HCT116 (cell line): ENCODE data around the gene TCL1B. TPM values are rescaled to one million over a fixed set of nuclear protein-coding genes. Genes with fewer than 3 reads are reported as not detected.

Experiments used
- ATAC-seq: fragments of 200-7000 bp; cut with Tn5 transposase; 2 replicates; pipeline ENCODE4 v1.9.1; 2020; ENCODE audit warnings: mild to moderate bottlenecking, moderate library complexity
- BruUV-seq: library from RNA; stranded (reverse); fragments of 400-500 nt; replicated peaks from 2 replicates; lab custom pipeline; 2021; lab: Mats Ljungman, UMichigan
- CTCF ChIA-PET: fragments of 300-600 bp; sonication (Branson Sonifier 250); formaldehyde crosslinking; loops from one replicate; lab custom pipeline; 2021; ENCODE audit warnings: antibody characterized with exemption; lab: Charles Lee
- POLR2A ChIA-PET: fragments of 300-600, 350-600 bp; sonication (Branson Sonifier 250); formaldehyde crosslinking; loops from one replicate; lab custom pipeline; 2021; ENCODE audit warnings: antibody characterized with exemption; lab: Charles Lee
- RAD21 ChIA-PET, 2 experiments: fragments of 300-600 bp; sonication (Branson Sonifier 250); formaldehyde crosslinking; loops; one replicate each; lab custom pipeline; 2023; ENCODE audit warnings: low total read pairs in 2 of 2; ENCODE audit not compliant: uncharacterized antibody in 2 of 2, unreplicated experiment in 2 of 2, low non-redundant PET in 1 of 2; lab: Charles Lee
- DNase-seq: peaks from one replicate; pipeline ENCODE4 v3.0.0-alpha.2; 2010; ENCODE audit warnings: low read depth, low spot score
- H2AFZ ChIP-seq: fragments of 200-600 bp; shearing (Covaris generic), sonication (generic); 2 replicates; pipeline ENCODE4 v1.6.1; 2017; ENCODE audit warnings: low read depth, mixed run types, mixed read lengths, antibody characterized with exemption, low read length; ENCODE audit not compliant: poor library complexity, severe bottlenecking
- H3K27ac ChIP-seq: 2 replicates; pipeline ENCODE4 v1.5.1; 2012; ENCODE audit warnings: low read depth, low read length
- H3K27me3 ChIP-seq: fragments of 200-600 bp; sonication (generic); 2 replicates; pipeline ENCODE4 v1.6.1; 2016; ENCODE audit warnings: mixed run types, low read length, mixed read lengths; ENCODE audit not compliant: insufficient read depth
- H3K36me3 ChIP-seq, 2 experiments: fragments of 200-500 bp in 1 of 2; fragments of 200-600 bp in 1 of 2; sonication (Bioruptor generic) in 1 of 2; sonication (generic) in 1 of 2; 2 replicates each; pipeline versions ENCODE4 v1.5.1 to v1.6.1; 2014 to 2016; ENCODE audit warnings: low read length in 2 of 2, inconsistent platforms in 1 of 2, mixed read lengths in 1 of 2, mixed run types in 1 of 2; ENCODE audit not compliant: insufficient read depth in 2 of 2, control insufficient read depth in 1 of 2
- H3K4me1 ChIP-seq, 2 experiments: fragments of 200-600 bp in 1 of 2; sonication (generic) in 1 of 2; 2 replicates each; pipeline versions ENCODE4 v1.5.1 to v1.6.1; 2012 to 2017; ENCODE audit warnings: low read length in 2 of 2, inconsistent platforms in 1 of 2, mild to moderate bottlenecking in 1 of 2, mixed read lengths in 1 of 2, mixed run types in 1 of 2, moderate library complexity in 1 of 2; ENCODE audit not compliant: insufficient read depth in 2 of 2, control insufficient read depth in 1 of 2
- H3K4me2 ChIP-seq: fragments of 200-600 bp; sonication (generic); 2 replicates; pipeline ENCODE4 v1.6.1; 2017; ENCODE audit warnings: mixed run types, low read length, mixed read lengths
- H3K4me3 ChIP-seq, 2 experiments: fragments of 200-600 bp in 1 of 2; sonication (generic) in 1 of 2; replicated peaks in 1 of 2; 2 replicates each; pipeline ENCODE4 v1.5.1; 2011 to 2016; ENCODE audit warnings: low read length in 2 of 2, control low read depth in 1 of 2, low read depth in 1 of 2, mild to moderate bottlenecking in 1 of 2, mixed read lengths in 1 of 2, mixed run types in 1 of 2
- H3K79me2 ChIP-seq: fragments of 200-600 bp; sonication (generic); 2 replicates; pipeline ENCODE4 v1.6.1; 2017; ENCODE audit warnings: mild to moderate bottlenecking, mixed run types, low read length, moderate library complexity, mixed read lengths; ENCODE audit not compliant: insufficient read depth
- H3K9ac ChIP-seq: fragments of 200-600 bp; sonication (generic); 2 replicates; pipeline ENCODE4 v1.6.1; 2016; ENCODE audit warnings: low read length, mixed read lengths
- H3K9me2 ChIP-seq: fragments of 200-600 bp; sonication (generic), shearing (Covaris generic); 2 replicates; pipeline ENCODE4 v1.6.1; 2017; ENCODE audit warnings: mixed run types, mild to moderate bottlenecking, moderate library complexity; ENCODE audit not compliant: insufficient read depth
- H3K9me3 ChIP-seq, 2 experiments: fragments of 200-500 bp in 1 of 2; fragments of 200-600 bp in 1 of 2; sonication (Bioruptor generic) in 1 of 2; sonication (generic) in 1 of 2; 2 replicates each; pipeline ENCODE4 v1.6.1; 2014 to 2017; ENCODE audit warnings: low read length in 2 of 2, mixed read lengths in 2 of 2, inconsistent platforms in 1 of 2, low read depth in 1 of 2, mild to moderate bottlenecking in 1 of 2, mixed run types in 1 of 2, moderate library complexity in 1 of 2; ENCODE audit not compliant: control insufficient read depth in 1 of 2, insufficient read depth in 1 of 2
- H4K20me1 ChIP-seq: fragments of 200-600 bp; sonication (generic), shearing (Covaris generic); 2 replicates; pipeline ENCODE4 v1.6.1; 2017; ENCODE audit warnings: mixed run types, mild to moderate bottlenecking, moderate library complexity; ENCODE audit not compliant: insufficient read depth
- CTCF ChIP-seq, 3 experiments: fragments of 200-600 bp in 1 of 3; sonication (generic) in 1 of 3; IDR thresholded peaks in 2 of 3; conservative IDR thresholded peaks in 1 of 3; 2 replicates each; pipeline ENCODE4 v1.5.1; 2012 to 2017; ENCODE audit warnings: low read depth in 2 of 3, low read length in 2 of 3, antibody characterized with exemption in 1 of 3, borderline replicate concordance in 1 of 3, control low read depth in 1 of 3, mild to moderate bottlenecking in 1 of 3, mixed read lengths in 1 of 3, mixed run types in 1 of 3, moderate library complexity in 1 of 3; ENCODE audit not compliant: insufficient read depth in 1 of 3
- MAX ChIP-seq: IDR thresholded peaks from 2 replicates; pipeline ENCODE4 v1.6.1; 2012
- POLR2AphosphoS5 ChIP-seq: IDR thresholded peaks from 2 replicates; pipeline ENCODE4 v1.6.1; 2011; ENCODE audit warnings: mild to moderate bottlenecking, low read depth, low read length, moderate library complexity
- SP1 ChIP-seq: IDR thresholded peaks from 2 replicates; pipeline ENCODE4 v1.6.1; 2012; ENCODE audit warnings: low read depth
- YY1 ChIP-seq: IDR thresholded peaks from 2 replicates; pipeline ENCODE4 v1.6.1; 2011; ENCODE audit warnings: low read length, low read depth, moderate library complexity, mild to moderate bottlenecking; ENCODE audit not compliant: insufficient replicate concordance; ENCODE audit errors: extremely low read depth
- ZNF274 ChIP-seq: fragments of 200-500 bp; sonication (Bioruptor generic); IDR thresholded peaks from 2 replicates; pipeline ENCODE4 v1.6.1; 2014; ENCODE audit warnings: mild to moderate bottlenecking, low read depth, low read length, inconsistent platforms
- intact Hi-C: fragments of 100-400 bp; cut with micrococcal nuclease; formaldehyde crosslinking; loops from 2 replicates; pipeline ENCODE4 v1.10.0; 2022
- total RNA-seq: library from RNA; stranded (reverse); gene quantifications from one replicate; pipeline ENCODE4 v1.2.1, GENCODE V29; 2021; ENCODE audit not compliant: unreplicated experiment

The TCL1B gene
- total RNA-seq, 1 experiment from 2014 or later, result not detected

GRCh38 chr14:95695051-95695450 is 8.8 kb downstream of the TCL1B start (continued):
- TF ChIP-seq CTCF (IDR thresholded peaks at IDR 0.05 in 2 of 3, conservative IDR thresholded peaks at IDR 0.05 in 1 of 3; ENCODE audit: borderline replicate concordance in 1 of 3, insufficient read depth in 1 of 3, low read depth in 2 of 3, low read length in 2 of 3) (no peak), SP1 (no peak), POLR2AphosphoS5 (no peak), MAX (no peak), ZNF274 (no peak)
- TF ChIP-seq, all 23 proteins: peak for 0

GRCh38 chr14:95695913-95696312 is 9.7 kb downstream of the TCL1B start:
- Histone ChIP-seq H3K36me3 (no peaks in the 10 kb centered on the region), H3K27me3 (peaks cover 31% of the 10 kb centered on the region), H3K27ac (no peak overlapping the region), H3K4me2 (no peak overlapping the region), H3K9me2 (no peaks in the 10 kb centered on the region), H3K4me1 (peaks cover 0 to 4% of the 10 kb centered on the region in 2 experiments; a peak in 1 of 4 replicates), H3K79me2 (no peaks in the 10 kb centered on the region), H3K9ac (no peak overlapping the region), H2AFZ (no peak overlapping the region), H3K4me3 (no peak overlapping the region), H4K20me1 (no peaks in the 10 kb centered on the region), H3K9me3 (no peaks in the 10 kb centered on the region)
- ChIA-PET POLR2A (no interaction called here), RAD21 (no interaction called here), CTCF (no interaction called here)
- ATAC-seq (no peak), DNase-seq (no peak)
- no peak for TF ChIP-seq YY1
- intact Hi-C loops, result no loop called here
- BruUV-seq, result no TSS peak
